Activated T-helper 17 cell treated with anti-CD3 and anti-CD28 coated beads, Interleukin-2, amount 50 U/mL, for 72 hours (primary cell): ENCODE results near the gene MEF2D. TPM values are rescaled to one million over a fixed set of nuclear protein-coding genes. Genes with fewer than 3 reads are reported as not detected.
A peak's percentile ranks its signal among the peaks of the same experiment; 100 is the strongest.

Source experiments
- ATAC-seq: fragments of 150-1000 bp; cut with Tn5 transposase; replicated peaks from 2 replicates; pipeline ENCODE4 v1.10.0; 2021; ENCODE audit warnings: mild to moderate bottlenecking, moderate library complexity
- H3K27ac Mint-ChIP-seq: one replicate; pipeline ENCODE4 v1.8.0; 2022; ENCODE audit warnings: mixed read lengths
- H3K27me3 Mint-ChIP-seq: one replicate; pipeline ENCODE4 v1.8.0; 2022; ENCODE audit warnings: mixed read lengths
- H3K36me3 Mint-ChIP-seq: one replicate; pipeline ENCODE4 v1.8.0; 2022; ENCODE audit warnings: low read depth, mild to moderate bottlenecking, mixed read lengths
- H3K4me1 Mint-ChIP-seq: one replicate; pipeline ENCODE4 v1.8.0; 2022; ENCODE audit warnings: mixed read lengths
- H3K4me3 Mint-ChIP-seq: one replicate; pipeline ENCODE4 v1.8.0; 2022; ENCODE audit warnings: mild to moderate bottlenecking, mixed read lengths
- H3K9me3 Mint-ChIP-seq: one replicate; pipeline ENCODE4 v1.8.0; 2022; ENCODE audit warnings: mixed read lengths
- total RNA-seq, 2 donors: library from RNA; stranded (reverse); gene quantifications; one replicate each; pipeline ENCODE4 v1.2.3, GENCODE V29; 2022

MEF2D gene
- total RNA-seq, 2 donors from 2014 or later = 34.4 to 68.5 TPM

DNA sequence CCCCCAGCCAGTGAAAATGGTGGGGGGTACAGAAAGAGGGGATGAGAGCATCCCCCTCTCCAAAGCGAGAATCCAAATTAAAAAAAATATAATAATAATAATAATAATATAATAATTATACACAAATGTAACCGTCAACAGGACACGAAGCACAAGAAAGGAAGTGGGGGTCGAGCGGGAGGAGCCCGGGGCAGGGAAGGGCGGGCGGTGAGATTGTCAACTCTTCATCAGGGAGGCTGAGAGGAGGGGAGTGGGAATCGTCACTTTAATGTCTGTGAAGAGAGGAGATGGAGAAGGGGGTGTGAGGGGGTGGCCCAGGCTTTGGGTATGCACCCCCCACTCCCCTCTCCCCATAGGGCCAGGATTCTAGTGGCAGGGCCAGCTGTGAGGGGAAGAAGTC is 33.2 kb downstream of the MEF2D start:
- H3K4me3 Mint-ChIP-seq = no peak overlapping the region
- H3K27ac Mint-ChIP-seq = no peak overlapping the region
- no peak for ATAC-seq
- no peaks in the 10 kb centered on the region for H3K9me3 Mint-ChIP-seq
- peaks cover 15% of the 10 kb centered on the region for H3K4me1 Mint-ChIP-seq
- no peaks in the 10 kb centered on the region for H3K27me3 Mint-ChIP-seq
- H3K36me3 Mint-ChIP-seq = peaks cover 80% of the 10 kb centered on the region

DNA sequence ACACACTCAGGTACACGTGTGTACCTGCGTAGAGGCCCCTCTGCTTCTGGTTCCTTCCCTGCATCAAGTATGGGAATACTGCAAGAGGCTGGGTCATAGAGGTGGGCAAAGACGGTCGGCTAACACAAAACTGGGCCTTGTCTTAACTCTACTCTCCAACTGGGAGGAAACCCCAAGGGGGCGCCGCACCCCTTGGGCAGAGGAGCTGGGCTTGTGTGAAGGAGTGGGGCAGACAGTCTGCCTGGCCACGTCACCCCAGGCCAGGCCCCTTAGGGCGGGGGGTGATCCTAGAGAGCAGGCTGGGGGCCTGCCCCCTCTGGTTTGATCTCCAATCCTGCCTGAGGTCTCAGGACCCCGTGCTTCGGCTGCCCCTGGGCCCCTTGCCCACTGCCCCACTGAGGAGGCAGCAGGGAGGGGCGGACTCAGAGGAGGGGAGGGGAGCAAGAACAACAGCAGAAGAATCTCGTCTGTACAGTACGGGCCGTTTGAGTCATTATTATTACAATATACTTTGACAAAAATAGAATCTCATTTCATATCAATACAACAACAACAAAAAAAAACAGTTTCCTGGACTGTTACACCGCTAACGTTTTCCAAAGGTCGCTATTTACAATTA is 34.7 kb downstream of the MEF2D start:
- ATAC-seq = no peak
- Mint-ChIP-seq H3K4me1 (peaks cover 15% of the 10 kb centered on the region), H3K27me3 (no peaks in the 10 kb centered on the region), H3K36me3 (peaks cover 64% of the 10 kb centered on the region), H3K27ac (peak overlapping the region; percentile 86), H3K4me3 (no peak overlapping the region), H3K9me3 (no peaks in the 10 kb centered on the region)

DNA sequence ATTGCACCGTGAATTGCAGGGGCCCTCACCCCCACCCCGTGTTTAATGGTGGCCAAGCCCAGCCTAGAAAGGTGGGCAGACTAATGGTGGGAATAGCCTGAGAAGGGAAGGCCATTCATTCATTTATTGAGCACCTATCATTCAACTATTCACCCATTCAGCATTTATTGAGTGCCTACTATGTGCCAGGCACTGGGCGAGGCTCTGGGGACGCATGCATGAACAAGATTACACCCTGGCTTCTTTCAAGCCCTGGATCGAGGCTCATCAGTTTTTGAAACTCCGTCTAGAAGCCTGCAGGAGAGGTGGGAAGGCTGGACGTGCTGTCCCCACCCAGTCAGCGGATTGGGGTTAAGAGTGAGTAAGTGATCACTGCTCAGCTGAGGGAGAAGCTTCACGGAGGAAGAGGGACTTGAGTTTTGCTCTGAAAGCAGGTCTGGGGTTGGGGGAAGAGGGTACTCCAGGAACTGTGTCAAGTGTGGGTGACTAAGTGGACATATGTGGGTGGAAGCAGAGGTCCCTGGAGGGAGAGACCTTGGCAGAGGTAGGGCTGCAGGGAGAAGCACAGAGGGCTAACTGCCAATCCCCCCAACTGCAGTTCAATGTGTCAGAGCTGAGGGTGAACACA is 35.6 kb downstream of the MEF2D start:
- Mint-ChIP-seq H3K27ac (peak overlapping the region; percentile 86), H3K27me3 (no peaks in the 10 kb centered on the region), H3K4me1 (peaks cover 15% of the 10 kb centered on the region), H3K36me3 (peaks cover 57% of the 10 kb centered on the region), H3K4me3 (no peak overlapping the region), H3K9me3 (no peaks in the 10 kb centered on the region)
- peak; percentile 27 for ATAC-seq

DNA sequence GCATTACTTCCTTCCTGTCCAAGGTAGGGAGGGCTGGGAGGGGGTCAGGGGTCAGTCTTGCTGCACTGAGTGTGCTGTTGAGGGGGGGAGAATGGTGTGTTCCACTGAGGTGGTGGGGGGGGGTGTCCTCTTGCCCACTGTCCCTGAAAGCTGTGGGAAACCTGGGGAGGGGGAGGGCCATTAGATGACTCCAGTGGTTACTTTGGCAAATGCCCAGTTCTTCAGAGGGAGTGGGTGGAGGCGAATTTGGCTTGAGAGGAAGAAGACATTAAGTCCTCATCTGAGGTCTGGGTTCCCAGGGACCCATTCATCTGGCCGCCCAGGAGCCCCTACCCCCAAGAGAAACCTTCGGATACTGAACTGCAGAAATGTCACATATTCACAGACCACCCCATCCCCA is 36.2 kb downstream of the MEF2D start:
- Mint-ChIP-seq H3K9me3 (no peaks in the 10 kb centered on the region), H3K27ac (peak overlapping the region; percentile 86), H3K36me3 (peaks cover 51% of the 10 kb centered on the region), H3K27me3 (no peaks in the 10 kb centered on the region), H3K4me1 (peaks cover 15% of the 10 kb centered on the region), H3K4me3 (no peak overlapping the region)
- ATAC-seq = no peak

DNA sequence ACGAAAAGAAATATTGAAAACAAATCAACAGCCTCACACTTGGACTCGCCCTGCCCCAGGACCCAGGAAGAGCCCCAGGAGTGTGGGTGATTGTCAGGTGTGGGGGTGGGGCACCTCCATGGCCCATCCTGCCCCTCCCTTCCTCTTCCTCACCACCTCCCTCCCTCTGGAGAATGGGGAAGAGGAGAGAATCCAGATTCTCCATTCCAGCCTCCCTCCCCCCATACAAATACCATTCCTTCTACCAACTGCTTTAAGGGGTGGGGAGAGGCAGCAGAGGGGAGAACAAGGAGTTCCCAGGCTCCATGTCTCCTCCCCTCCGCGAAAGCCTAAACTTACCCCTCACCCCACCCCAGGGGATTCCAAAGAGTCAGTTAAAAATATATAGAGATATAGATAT is 36.7 kb downstream of the MEF2D start:
- no peaks in the 10 kb centered on the region for H3K27me3 Mint-ChIP-seq
- no peak for ATAC-seq
- no peak overlapping the region for H3K27ac Mint-ChIP-seq
- no peaks in the 10 kb centered on the region for H3K9me3 Mint-ChIP-seq
- H3K4me1 Mint-ChIP-seq = peaks cover 15% of the 10 kb centered on the region
- no peak overlapping the region for H3K4me3 Mint-ChIP-seq
- H3K36me3 Mint-ChIP-seq = peaks cover 46% of the 10 kb centered on the region

GRCh38 chr1:156462954-156463795 is 37.4 kb downstream of the MEF2D start:
- Mint-ChIP-seq H3K9me3 (no peaks in the 10 kb centered on the region), H3K27me3 (no peaks in the 10 kb centered on the region), H3K36me3 (peaks cover 39% of the 10 kb centered on the region), H3K27ac (no peak overlapping the region), H3K4me3 (no peak overlapping the region), H3K4me1 (peaks cover 15% of the 10 kb centered on the region)
- no peak for ATAC-seq

DNA sequence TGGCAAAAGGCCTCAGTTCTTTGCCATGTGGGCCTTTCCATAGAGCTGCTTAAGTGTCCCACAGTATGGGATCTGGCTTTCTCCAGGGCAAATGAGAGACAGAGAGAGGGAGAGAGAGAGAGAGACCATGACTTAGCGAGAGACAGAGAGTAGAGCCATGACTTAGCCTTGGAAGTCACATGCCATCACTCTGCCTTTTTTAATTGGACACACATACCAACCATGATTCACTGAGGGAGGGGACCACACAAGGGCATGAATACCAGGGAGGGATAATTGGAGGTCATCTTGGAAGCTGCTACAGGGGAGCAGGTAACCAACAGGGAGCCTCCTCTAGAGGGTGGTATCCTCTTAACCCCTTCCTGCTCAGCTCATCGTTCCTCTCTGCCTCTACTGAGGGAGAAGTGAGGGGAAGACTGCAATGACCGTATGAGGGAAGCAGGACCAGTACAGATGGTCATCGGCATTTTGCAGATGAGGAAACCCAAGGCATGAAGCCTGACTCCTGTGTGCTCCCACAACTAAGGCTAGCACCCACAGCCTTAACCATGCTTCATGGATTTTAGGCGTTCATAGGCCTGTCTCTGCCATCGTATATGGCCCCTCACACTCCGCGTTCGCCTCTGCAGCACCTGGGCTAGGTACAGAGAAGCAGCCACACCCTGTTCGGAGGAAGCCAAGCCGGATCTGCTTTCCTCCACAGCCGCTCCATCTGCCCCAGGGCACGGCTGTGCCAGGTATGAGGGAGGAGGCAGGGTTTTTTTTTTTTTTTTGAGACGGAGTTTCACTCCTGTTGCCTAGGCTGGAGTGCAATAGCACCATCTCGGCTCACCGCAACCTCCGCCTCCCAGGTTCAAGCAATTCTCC is 38.6 kb downstream of the MEF2D start:
- no peaks in the 10 kb centered on the region for H3K9me3 Mint-ChIP-seq
- H3K4me3 Mint-ChIP-seq = no peak overlapping the region
- H3K36me3 Mint-ChIP-seq = peaks cover 32% of the 10 kb centered on the region
- ATAC-seq = no peak
- no peaks in the 10 kb centered on the region for H3K27me3 Mint-ChIP-seq
- peaks cover 15% of the 10 kb centered on the region for H3K4me1 Mint-ChIP-seq
- H3K27ac Mint-ChIP-seq = peak overlapping the region; percentile 6

GRCh38 chr1:156461109-156461508 is 39.5 kb downstream of the MEF2D start:
- no peaks in the 10 kb centered on the region for H3K9me3 Mint-ChIP-seq
- peaks cover 28% of the 10 kb centered on the region for H3K36me3 Mint-ChIP-seq
- H3K27me3 Mint-ChIP-seq = no peaks in the 10 kb centered on the region
- no peak overlapping the region for H3K4me3 Mint-ChIP-seq
- peaks cover 12% of the 10 kb centered on the region for H3K4me1 Mint-ChIP-seq
- H3K27ac Mint-ChIP-seq = peak overlapping the region; percentile 6
- ATAC-seq = no peak

DNA sequence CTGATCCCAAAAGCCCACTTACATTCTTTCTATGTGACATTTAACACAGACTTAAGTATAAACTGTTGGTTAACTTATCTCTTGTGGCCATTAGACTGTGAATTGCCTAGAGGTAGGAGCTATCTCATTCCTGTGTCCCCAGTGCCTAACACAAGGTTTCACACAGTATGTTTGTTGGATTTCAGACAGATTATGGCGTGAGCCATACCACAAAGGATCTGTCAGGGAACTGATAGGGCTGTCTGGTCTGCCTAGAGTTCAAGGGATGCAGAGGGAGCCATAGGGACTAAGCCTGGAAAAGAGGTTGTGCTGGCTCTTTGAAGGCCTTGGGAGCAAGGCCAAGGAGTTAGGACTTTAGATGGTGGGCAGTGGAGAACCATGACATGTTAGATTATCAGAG is 40.0 kb downstream of the MEF2D start:
- H3K9me3 Mint-ChIP-seq = no peaks in the 10 kb centered on the region
- H3K27me3 Mint-ChIP-seq = no peaks in the 10 kb centered on the region
- no peak overlapping the region for H3K4me3 Mint-ChIP-seq
- H3K4me1 Mint-ChIP-seq = peaks cover 8% of the 10 kb centered on the region
- H3K36me3 Mint-ChIP-seq = peaks cover 22% of the 10 kb centered on the region
- peak overlapping the region; percentile 14 for H3K27ac Mint-ChIP-seq
- no peak for ATAC-seq

DNA sequence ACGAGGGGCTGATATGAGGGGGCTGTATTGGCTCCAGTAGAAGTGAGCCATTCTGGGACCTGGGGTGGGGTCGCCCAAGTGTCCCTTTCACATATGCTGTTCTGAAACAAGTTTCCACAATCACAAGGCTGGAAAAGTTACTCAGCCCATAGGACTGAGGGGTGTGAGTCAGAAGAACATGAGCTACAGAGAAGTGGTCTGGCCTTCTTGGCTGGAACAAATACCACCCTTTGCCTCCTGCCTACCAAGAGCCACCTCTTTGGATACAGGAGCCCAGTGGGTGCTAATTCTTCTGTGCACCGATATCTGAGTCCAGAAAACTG is 42.4 kb downstream of the MEF2D start:
- Mint-ChIP-seq H3K4me1 (no peaks in the 10 kb centered on the region), H3K36me3 (peaks cover 7% of the 10 kb centered on the region), H3K4me3 (no peak overlapping the region), H3K9me3 (no peaks in the 10 kb centered on the region), H3K27ac (no peak overlapping the region), H3K27me3 (no peaks in the 10 kb centered on the region)
- ATAC-seq = no peak

GRCh38 chr1:156456625-156457465 is 43.7 kb downstream of the MEF2D start:
- Mint-ChIP-seq H3K27ac (peak overlapping the region; percentile 97), H3K4me3 (peak overlapping the region; percentile 89), H3K36me3 (peaks cover 7% of the 10 kb centered on the region), H3K27me3 (no peaks in the 10 kb centered on the region), H3K9me3 (no peaks in the 10 kb centered on the region), H3K4me1 (peaks cover 6% of the 10 kb centered on the region)
- peak; percentile 87 for ATAC-seq

DNA sequence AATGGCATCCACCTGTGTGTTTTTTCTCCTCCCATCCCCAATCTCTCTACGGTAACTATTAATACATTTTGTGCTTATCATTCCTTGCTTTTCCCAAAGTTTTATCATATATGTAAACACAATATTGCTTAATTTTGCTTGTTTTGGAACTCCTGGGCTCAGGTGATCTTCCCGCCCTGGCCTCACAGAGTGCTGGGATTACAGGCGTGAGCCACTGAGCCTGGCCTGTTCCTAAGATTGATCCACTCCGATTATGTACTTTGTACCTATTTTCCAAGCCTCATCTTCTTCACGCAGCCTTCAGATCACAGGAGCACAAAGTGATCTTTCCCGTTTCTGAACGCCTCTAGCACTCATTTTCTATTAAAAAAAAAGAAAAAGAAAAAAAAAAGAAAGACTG is 45.2 kb downstream of the MEF2D start:
- H3K4me3 Mint-ChIP-seq = no peak overlapping the region
- no peak for ATAC-seq
- H3K27ac Mint-ChIP-seq = no peak overlapping the region
- no peaks in the 10 kb centered on the region for H3K27me3 Mint-ChIP-seq
- peaks cover 7% of the 10 kb centered on the region for H3K36me3 Mint-ChIP-seq
- no peaks in the 10 kb centered on the region for H3K9me3 Mint-ChIP-seq
- H3K4me1 Mint-ChIP-seq = peaks cover 6% of the 10 kb centered on the region

- H3K36me3 Mint-ChIP-seq = peaks cover 7% of the 10 kb centered on the region
- H3K27ac Mint-ChIP-seq = no peak overlapping the region
- peaks cover 12% of the 10 kb centered on the region for H3K4me1 Mint-ChIP-seq
- ATAC-seq = no peak
- H3K4me3 Mint-ChIP-seq = no peak overlapping the region
- H3K27me3 Mint-ChIP-seq = peaks cover 7% of the 10 kb centered on the region
- no peaks in the 10 kb centered on the region for H3K9me3 Mint-ChIP-seq
These were observed 47.7 kb downstream of the MEF2D start for GRCh38 chr1:156452907-156453306.
